ENCODE results near the gene SEMA4B.

- no peak for TF ChIP-seq CTCF (conservative IDR thresholded peaks at IDR 0.05; ENCODE audit: low read length)
- no peak for TF ChIP-seq EZH2phosphoT487 (IDR thresholded peaks at IDR 0.05; ENCODE audit: borderline replicate concordance)
Observed at GRCh38 chr15:90232196-90232595, 31.1 kb downstream of the SEMA4B start.

Measured in Loucy (cell line).